GM18907 (cell line): ENCODE measurements around the gene PIEZO1.

Experiments
- ATAC-seq: cut with Tn5 transposase; IDR thresholded peaks from one replicate; pipeline ENCODE4 v1.9.1; 2021; ENCODE audit warnings: mild to moderate bottlenecking, moderate library complexity; ENCODE audit not compliant: unreplicated experiment

Gene PIEZO1

GRCh38 chr16:88816736-88817535 lies 31.9 kb upstream of the PIEZO1 start:
- ATAC-seq: no peak

- ATAC-seq: no peak
These were observed 31.0 kb upstream of the PIEZO1 start for GRCh38 chr16:88815901-88816589.

- ATAC-seq: no peak
These were observed 30.2 kb upstream of the PIEZO1 start for GRCh38 chr16:88815227-88815626.

DNA sequence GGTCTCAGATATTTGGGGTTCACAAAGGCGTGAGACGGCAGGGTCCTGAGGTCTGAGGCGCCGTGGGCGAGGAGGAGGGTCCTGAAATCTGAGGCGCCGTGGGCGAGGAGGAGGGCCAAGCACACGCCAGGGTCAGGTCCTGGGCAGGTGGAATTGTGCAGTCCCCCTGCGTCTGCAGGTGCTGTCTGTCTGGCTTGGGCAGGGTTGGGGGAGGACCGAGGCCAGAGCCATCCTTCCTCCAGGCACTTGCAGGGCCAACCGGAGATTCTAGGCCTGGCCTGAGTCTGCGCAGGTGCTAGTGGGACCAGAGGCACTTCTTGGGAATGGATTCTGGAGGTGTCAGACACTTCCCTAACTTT lies 29.1 kb upstream of the PIEZO1 start:
- no peak for ATAC-seq

- ATAC-seq: no peak
These were observed 28.5 kb upstream of the PIEZO1 start for GRCh38 chr16:88813269-88814143.

GRCh38 chr16:88812513-88813268 lies 27.7 kb upstream of the PIEZO1 start:
- no peak for ATAC-seq

DNA sequence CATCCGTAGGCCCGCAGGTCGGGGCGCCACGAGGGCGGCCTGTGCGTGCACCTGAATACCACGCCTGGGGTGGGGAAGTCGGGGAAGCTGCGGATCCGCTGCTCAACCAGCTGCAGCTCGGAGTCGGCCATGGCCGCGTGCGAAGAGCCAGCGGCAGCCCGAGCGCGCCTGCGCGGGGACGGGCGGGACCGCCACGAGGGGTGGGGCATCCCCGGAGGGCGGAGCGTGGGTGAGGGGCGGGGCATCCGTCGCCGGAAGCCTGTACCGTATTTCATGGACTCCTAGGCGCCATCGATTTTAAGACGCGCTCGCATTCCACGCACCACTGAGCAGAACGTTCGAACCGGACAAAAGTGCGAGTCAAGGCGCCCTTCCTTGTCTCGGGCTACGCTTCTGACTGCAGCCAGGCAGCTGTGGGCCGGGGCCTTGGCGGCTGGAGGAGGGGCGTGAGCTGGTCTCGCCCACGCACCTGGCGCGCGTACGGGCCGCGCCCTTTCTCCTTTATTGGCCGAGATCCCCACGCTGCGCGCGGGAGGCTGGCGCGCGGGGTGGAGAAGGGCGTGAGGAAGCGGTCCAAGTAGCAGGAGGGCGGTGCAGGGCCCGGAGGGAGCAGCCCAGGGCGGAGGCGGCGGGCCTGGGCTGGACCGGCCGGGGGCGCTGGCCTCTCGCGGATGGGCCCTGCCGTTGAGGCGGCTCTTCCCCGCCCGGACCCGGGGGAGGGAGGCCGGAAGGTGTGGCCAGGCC lies 26.9 kb upstream of the PIEZO1 start, which contains the start of gene APRT:
Gene APRT (minus strand): TSS at position 160 of the 744 bp plus-strand sequence. CDS start 29 bp downstream, at position 131.
- ATAC-seq: peak; percentile 63

DNA sequence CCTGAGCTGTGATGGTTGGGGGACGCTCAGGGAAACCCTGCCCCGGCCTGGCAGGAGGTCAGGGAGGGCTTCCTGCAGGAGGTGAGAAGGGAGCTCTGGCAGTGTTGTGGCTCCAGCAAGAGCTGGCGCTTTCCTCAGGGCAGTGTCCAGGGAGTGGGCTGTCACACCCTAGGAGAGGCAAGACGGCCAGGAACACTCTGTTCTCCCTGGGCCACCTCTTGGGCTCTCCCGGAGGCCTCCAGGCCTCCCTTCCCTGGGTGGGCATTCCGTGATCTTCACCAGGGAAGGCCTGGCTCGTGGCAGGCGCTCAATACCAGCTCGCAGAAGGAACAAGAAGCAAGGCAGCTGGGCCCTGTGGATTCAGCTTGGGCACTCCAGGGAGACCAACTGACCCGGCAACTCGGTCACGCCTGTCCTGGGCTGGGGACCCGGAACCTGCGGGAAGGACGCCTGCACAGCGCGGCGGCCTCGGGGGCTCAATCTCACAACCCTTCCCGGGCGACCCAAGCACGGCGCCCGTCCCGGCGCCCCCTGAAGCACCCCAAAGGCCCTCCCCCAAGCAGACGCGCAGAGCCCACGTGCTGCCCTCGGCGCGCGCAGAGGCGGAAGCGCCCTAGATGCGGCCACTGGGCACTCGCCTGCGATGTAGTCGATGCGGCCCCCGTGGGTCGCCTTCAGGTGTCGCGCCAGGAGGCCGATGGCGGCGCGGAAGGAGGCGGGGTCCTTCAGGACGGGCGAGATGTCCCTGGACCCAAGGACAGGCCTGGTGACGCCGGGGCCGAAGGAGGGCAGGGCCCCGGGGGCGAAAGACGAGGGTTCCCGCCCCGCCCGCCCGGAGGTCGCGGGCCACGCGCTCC lies 26.1 kb upstream of the PIEZO1 start:
- ATAC-seq: peak; percentile 53

GRCh38 chr16:88810166-88810911 lies 25.3 kb upstream of the PIEZO1 start:
- ATAC-seq: no peak

DNA sequence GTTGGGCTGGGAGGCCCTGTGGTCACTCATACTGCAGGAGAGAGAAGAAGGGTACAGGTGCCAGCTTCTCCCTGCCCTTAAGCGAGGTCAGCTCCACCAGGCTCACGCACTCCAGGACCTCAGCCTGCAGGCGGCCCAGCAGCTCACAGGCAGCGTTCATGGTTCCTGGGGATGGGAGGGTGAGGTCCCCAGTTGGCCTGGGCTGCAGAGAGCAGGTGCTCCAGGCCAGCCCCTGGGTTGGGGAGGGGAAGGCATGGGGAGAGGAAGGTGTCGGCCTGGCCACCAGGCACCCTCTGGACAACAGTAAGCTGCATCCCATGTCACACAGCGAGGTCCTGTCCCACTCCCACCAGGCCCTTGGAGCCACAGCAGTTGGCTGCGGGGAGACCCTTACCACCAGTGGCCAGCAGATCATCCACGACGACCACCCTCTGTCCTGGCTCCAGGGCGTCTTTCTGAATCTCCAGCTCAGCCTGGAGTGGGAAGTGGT lies 24.7 kb upstream of the PIEZO1 start:
- ATAC-seq: no peak

GRCh38 chr16:88809068-88809675 lies 24.2 kb upstream of the PIEZO1 start:
- no peak for ATAC-seq

DNA sequence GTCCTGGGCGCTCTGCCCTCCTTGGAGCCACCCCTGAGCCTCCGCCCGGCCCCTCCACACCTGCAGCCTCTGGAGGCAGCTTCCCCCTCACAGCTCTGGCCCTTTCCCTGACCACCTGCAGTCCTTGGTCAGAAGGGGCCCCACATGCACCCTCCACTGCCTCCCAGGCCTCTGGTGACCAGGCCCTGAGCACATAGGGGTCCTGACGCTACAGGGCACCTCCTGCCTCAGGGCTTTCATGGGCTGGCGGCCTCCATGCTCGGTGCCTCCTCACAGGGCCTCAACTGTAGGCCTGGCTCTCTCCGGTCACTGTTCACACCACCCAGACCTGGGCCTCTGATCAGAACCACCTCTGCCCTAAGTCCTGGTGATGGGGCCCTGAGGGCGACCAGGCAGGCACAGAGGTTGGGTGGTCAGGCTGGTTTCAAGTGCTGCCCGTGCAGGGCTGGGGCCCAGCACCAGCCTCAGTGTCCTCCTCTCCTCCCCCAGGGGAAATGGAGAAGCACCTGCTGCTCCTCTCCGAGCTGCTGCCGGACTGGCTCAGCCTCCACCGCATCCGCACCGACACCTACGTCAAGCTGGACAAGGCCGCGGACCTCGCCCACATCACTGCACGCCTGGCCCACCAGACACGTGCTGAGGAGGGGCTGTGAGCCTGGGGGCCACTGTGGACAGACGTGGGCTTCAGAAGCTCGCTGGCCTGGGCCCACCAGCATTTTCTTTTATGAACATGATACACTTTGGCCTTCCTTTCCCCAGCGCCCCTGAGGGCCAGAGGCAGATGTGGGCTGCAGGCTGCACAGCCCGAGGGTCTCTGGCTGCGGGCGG lies 22.8 kb upstream of the PIEZO1 start:
- no peak for ATAC-seq

DNA sequence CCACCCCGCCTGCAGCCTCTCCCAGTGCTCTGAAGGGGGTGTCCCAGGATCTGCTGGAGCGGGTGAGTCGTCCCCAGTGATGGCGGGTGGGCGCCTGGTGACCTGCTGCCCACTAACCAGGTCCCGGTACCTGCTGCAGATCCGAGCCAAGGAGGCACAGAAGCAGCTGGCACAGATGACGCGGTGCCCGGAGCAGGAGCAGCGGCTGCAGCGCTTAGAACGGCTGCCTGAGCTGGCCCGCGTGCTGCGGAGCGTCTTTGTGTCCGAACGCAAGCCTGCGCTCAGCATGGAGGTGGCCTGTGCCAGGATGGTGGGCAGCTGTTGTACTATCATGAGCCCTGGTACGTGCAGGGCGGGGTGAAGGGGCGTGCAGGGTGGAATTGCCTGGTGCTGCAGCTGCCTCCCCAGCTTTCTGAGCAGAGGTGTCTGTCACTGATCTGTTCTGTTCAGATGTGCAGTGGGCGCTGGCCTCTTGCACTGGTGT lies 22.2 kb upstream of the PIEZO1 start:
- no peak for ATAC-seq

DNA sequence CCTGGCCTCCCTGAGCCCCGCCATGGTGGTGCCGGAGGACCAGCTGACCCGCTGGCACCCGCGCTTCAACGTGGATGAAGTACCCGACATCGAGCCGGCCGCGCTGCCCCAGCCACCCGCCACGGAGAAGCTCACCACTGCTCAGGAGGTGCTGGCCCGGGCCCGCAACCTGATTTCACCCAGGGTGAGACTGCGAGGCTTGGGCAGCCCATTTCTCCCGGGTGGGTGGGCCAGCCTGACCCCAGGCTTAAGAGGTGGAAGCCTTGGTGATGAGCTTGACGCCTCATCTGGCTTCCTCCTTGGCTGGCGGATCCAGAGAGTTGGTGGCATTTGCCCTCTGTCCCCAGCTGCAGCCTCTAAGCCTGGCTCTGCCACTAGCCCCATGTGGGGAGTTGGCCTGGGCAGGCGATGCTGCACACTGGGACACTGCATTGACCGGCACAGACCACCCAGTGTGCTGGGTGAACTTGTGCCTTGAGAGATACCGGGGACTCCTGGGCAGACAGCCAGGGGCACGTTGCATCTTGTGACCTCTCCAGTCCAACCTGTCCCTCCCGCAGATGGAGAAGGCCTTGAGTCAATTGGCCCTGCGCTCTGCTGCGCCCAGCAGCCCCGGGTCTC lies 21.6 kb upstream of the PIEZO1 start:
- ATAC-seq: no peak

DNA sequence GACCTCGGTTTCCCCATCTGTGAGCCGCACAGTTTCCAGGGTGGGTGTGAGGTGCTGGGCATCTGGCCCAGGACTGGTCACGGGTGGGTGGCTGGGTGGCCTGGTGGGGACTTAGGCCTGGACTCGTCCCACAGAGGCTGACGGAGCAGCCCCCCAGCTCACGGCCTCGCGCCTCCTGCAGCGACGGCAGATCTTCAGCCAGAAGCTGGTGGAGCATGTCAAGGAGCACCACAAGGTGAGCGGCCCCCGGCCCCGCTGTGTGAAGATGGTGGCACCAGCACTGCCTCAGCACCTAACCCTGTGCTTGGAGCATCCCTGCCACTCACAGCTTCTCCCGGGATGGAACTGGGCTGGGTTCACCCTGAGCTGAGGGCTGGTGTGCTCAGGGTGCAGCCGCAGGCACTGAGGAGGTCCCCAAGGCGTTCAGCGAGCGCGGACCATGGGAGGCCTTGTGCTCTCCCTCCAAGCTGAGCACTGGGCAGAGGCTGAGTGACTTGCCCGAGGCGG lies 20.9 kb upstream of the PIEZO1 start:
- ATAC-seq: no peak

- ATAC-seq: no peak
These were observed 20.3 kb upstream of the PIEZO1 start for GRCh38 chr16:88805340-88805715.
